ENCODE data around the gene KCNB1. TPM values are rescaled to one million over a fixed set of nuclear protein-coding genes. Genes with fewer than 3 reads are reported as not detected.

Gene KCNB1
- total RNA-seq, 4 donors from 2014 or later: 3.9 to 11.7 (median 6.7) TPM

DNA sequence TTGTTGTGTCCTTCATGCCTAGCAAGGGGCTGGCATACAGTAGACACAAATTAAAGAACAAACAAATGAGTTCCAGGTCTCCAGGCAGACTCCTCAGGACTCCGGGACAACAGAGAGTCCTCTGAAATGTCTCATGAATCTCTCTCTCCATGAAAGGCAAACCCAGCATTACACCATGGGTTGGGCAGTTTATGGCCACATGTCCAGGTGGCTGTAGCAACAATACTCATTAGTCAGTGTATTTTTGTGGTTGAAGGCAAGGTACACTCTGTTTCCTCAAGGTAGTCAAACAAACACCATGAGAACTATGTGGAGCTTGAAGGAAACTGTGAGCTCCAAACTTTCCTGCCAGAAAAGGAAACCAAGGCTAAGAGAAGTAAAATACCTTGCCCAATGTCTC, 62.2 kb downstream of the KCNB1 start:
- 95 to 96% methylated on average over 1 of the region's 1 CpG for WGBS, 2 donors
- Histone ChIP-seq H3K27me3 (no peaks in the 10 kb centered on the region), H3K4me3 (no peak overlapping the region), H3K36me3 (no peaks in the 10 kb centered on the region), H3K27ac (peak overlapping the region in 2 of 4 donors; percentile 12 to 66), H3K9me3 (no peaks in the 10 kb centered on the region), H3K4me1 (peaks cover 0 to 25% (median 0%) of the 10 kb centered on the region in 4 donors)
- no peak for DNase-seq (ENCODE audit: low spot score in 2 of 2)
- TF ChIP-seq CTCF (IDR thresholded peaks at IDR 0.05): no peak
- no peak for TF ChIP-seq POLR2A (IDR thresholded peaks at IDR 0.05)
- TF ChIP-seq EP300 (IDR thresholded peaks at IDR 0.05): no peak

DNA sequence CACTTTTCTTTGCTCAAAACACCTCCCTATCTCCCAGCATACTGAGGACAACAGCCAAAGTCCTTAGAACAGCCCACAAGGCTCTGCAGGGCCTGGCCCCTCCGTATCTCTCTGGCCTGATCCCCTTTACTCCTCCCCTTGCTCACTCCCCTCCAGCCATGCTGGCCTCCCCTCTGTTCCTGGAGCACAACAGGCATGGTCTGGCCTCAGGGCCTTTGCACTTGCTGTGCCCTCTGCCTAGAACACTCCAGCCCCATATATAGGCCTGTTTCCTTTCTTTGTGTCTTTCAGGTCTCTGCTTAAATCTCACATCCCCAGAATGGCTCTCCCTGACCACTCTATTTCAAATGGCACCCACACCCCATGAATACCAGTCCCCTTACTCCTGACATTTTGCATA, 62.7 kb downstream of the KCNB1 start:
- peak overlapping the region in 2 of 4 donors; percentile 12 to 66 for H3K27ac ChIP-seq
- H3K4me3 ChIP-seq: no peak overlapping the region
- H3K9me3 ChIP-seq: no peaks in the 10 kb centered on the region
- H3K4me1 ChIP-seq: peaks cover 0 to 25% (median 0%) of the 10 kb centered on the region in 4 donors
- H3K36me3 ChIP-seq: no peaks in the 10 kb centered on the region
- no peak for DNase-seq (ENCODE audit: low spot score in 2 of 2)
- 72 to 77% methylated on average over 1 of the region's 1 CpG for WGBS, 2 donors
- no peak for TF ChIP-seq EP300 (IDR thresholded peaks at IDR 0.05)
- TF ChIP-seq CTCF (IDR thresholded peaks at IDR 0.05): no peak
- TF ChIP-seq POLR2A (IDR thresholded peaks at IDR 0.05): no peak
- no peaks in the 10 kb centered on the region for H3K27me3 ChIP-seq

DNA sequence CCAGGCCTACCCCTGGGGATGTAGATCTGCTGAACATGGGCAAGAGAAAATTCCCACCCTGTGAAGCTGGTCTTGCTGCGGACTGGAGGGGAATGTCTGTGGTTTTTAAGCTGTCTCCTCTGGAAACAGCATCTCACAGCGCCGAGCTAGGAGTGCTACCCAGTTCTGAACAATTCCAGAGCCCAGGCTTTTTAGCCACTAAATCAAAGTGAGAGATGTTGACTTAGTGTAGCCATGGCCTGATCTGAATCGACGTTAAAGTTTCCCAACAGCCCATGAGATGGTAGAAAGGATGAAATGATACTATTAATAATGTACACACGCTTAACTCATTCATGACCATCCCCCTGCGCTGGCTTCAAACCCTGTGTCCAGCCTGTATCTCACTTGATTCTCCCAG, 63.7 kb downstream of the KCNB1 start:
- Histone ChIP-seq H3K4me1 (peaks cover 0 to 29% (median 0%) of the 10 kb centered on the region in 4 donors), H3K36me3 (no peaks in the 10 kb centered on the region), H3K4me3 (no peak overlapping the region), H3K27ac (peak overlapping the region in 2 of 4 donors; percentile 50 to 66), H3K27me3 (peaks cover 0 to 4% of the 10 kb centered on the region in 2 donors), H3K9me3 (no peaks in the 10 kb centered on the region)
- TF ChIP-seq CTCF (IDR thresholded peaks at IDR 0.05) (no peak), POLR2A (IDR thresholded peaks at IDR 0.05) (no peak)
- 70 to 75% methylated on average over 7 of the region's 7 CpGs for WGBS, 2 donors
- DNase-seq (ENCODE audit: low spot score in 2 of 2): no peak

DNA sequence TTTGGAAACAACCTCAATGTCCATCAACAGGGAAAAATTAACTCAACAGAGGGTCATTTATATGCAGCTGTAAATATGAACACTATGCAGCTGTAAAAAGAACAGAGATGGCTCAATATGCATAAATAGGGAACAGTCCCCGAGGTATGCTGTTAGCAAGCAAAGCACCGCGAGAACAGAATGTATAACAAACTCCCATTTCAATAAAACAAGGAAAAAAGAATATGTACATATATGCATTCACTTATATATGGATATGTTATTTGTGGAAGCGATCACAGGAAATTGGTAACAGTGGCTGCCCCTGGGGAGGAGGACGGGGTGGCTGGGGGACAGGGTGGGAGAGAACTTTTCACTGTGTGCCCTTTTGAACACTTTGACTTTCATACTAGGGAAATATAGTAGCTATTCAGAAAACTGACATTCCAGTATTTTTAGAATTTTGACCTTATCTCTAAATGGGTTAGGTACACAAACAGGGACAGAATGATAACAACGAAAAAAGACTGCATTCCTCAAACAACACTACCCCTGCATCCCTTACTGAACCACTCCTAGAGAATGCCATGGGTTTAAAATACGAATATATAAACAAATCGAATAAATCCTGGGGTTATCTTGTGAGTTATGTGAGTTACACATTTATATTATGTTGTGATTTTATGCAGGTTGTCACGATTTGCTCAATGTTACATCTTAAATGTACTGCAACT, 64.5 kb downstream of the KCNB1 start:
- no peak for TF ChIP-seq POLR2A (IDR thresholded peaks at IDR 0.05)
- no peak for TF ChIP-seq CTCF (IDR thresholded peaks at IDR 0.05)
- no peak for TF ChIP-seq EP300 (IDR thresholded peaks at IDR 0.05)
- no peak overlapping the region for H3K4me3 ChIP-seq
- H3K36me3 ChIP-seq: no peaks in the 10 kb centered on the region
- H3K27ac ChIP-seq: no peak overlapping the region
- no peak for DNase-seq (ENCODE audit: low spot score in 2 of 2)
- WGBS, 2 donors: 57 to 59% methylated on average over 9 of the region's 9 CpGs
- peaks cover 0 to 11% of the 10 kb centered on the region in 2 donors for H3K27me3 ChIP-seq
- H3K4me1 ChIP-seq: peaks cover 0 to 29% (median 0%) of the 10 kb centered on the region in 4 donors
- H3K9me3 ChIP-seq: no peaks in the 10 kb centered on the region

- H3K36me3 ChIP-seq: no peaks in the 10 kb centered on the region
- H3K27ac ChIP-seq: no peak overlapping the region
- H3K9me3 ChIP-seq: no peaks in the 10 kb centered on the region
- peaks cover 0 to 11% of the 10 kb centered on the region in 2 donors for H3K27me3 ChIP-seq
- H3K4me3 ChIP-seq: no peak overlapping the region
- peaks cover 0 to 17% (median 0%) of the 10 kb centered on the region in 4 donors for H3K4me1 ChIP-seq
- DNase-seq (ENCODE audit: low spot score in 2 of 2): no peak
- TF ChIP-seq CTCF (IDR thresholded peaks at IDR 0.05): no peak
- no peak for TF ChIP-seq POLR2A (IDR thresholded peaks at IDR 0.05)
- TF ChIP-seq EP300 (IDR thresholded peaks at IDR 0.05): no peak
- 78 to 79% methylated on average over 8 of the region's 8 CpGs for WGBS, 2 donors
These were observed 66.8 kb downstream of the KCNB1 start for GRCh38 chr20:49415668-49416044.

Data from tibial nerve (tissue), 4 donors.